Upper lobe of left lung (tissue), 6 donors: ENCODE measurements around the gene TPO. TPM values are rescaled to one million over a fixed set of nuclear protein-coding genes. Genes with fewer than 3 reads are reported as not detected.

Experiments used
- ATAC-seq, 2 donors: fragments of 200-7000 bp; cut with Tn5 transposase; one replicate each; pipeline ENCODE4 v1.9.1; 2022; ENCODE audit warnings: mild to moderate bottlenecking in 2 of 2, moderate library complexity in 2 of 2; ENCODE audit not compliant: low FRiP score in 2 of 2
- DNase-seq, 2 donors: peaks; one replicate each; pipeline ENCODE4 v3.0.0-alpha.2; 2019 to 2020
- H3K27ac ChIP-seq, 4 donors: fragments of 200-600 bp; sonication (generic); one replicate each; pipeline ENCODE4 v1.5.1; 2016 to 2019
- H3K27me3 ChIP-seq, 4 donors: fragments of 200-600 bp; sonication (generic); one replicate each; pipeline ENCODE4 v1.5.1; 2017 to 2019
- H3K36me3 ChIP-seq, 4 donors: fragments of 200-600 bp; sonication (generic); one replicate each; pipeline ENCODE4 v1.5.1; 2016 to 2019
- H3K4me1 ChIP-seq, 4 donors: fragments of 200-600 bp; sonication (generic); one replicate each; pipeline ENCODE4 v1.5.1; 2018 to 2019
- H3K4me3 ChIP-seq, 4 donors: fragments of 200-600 bp; sonication (generic); one replicate each; pipeline ENCODE4 v1.5.1; 2017 to 2019; ENCODE audit warnings: mild to moderate bottlenecking in 2 of 4, moderate library complexity in 1 of 4
- H3K9me3 ChIP-seq, 4 donors: fragments of 200-600 bp; sonication (generic); one replicate each; pipeline ENCODE4 v1.5.1; 2018 to 2019
- EP300 ChIP-seq, 4 donors: sonication (generic); formaldehyde crosslinking; IDR thresholded peaks; one replicate each; pipeline ENCODE4 v1.5.1; 2017; ENCODE audit warnings: antibody characterized with exemption in 4 of 4, control low read depth in 2 of 4
- POLR2A ChIP-seq, 4 donors: fragments of 450-650 bp; IDR thresholded peaks; one replicate each; pipeline ENCODE4 v1.5.1; 2016 to 2017; ENCODE audit warnings: antibody characterized with exemption in 4 of 4, mild to moderate bottlenecking in 2 of 4
- POLR2AphosphoS5 ChIP-seq, 2 donors: sonication (generic); formaldehyde crosslinking; IDR thresholded peaks; one replicate each; pipeline ENCODE4 v1.5.1; 2017; ENCODE audit warnings: antibody characterized with exemption in 2 of 2
- WGBS, 2 donors: methylation state at CpG; one replicate each; pipeline ENCODE4 v1.1.5; 2017 to 2018; 5-methylcytosine and 5-hydroxymethylcytosine counted together
- total RNA-seq, 6 donors: library from RNA; depleted of rRNA in 4 of 6; stranded (reverse); fragments of >200 nt in 4 of 6; gene quantifications; one replicate each; pipeline versions ENCODE4 v1.1.0 to v1.2.1, GENCODE V29; 2016 to 2021
- TF ChIP-seq, protein P1 (sequence below), 6 experiments: fragments of 450-650 bp in 4 of 6; fragments of 200-600 bp in 2 of 6; sonication (generic) in 2 of 6; IDR thresholded peaks; one replicate each; pipeline ENCODE4 v1.5.1; 2016 to 2019; ENCODE audit warnings: antibody characterized with exemption in 6 of 6
- donor health status: DM: no; HTN: no; CAD: no; lungs with moderate emphysema.
- donor health status: DM: no; HTN: yes; CAD: no; lungs with severe emphysema.

Gene TPO
- total RNA-seq, 6 donors from 2014 or later, result 0.06 to 0.39 TPM; not detected in 4

DNA sequence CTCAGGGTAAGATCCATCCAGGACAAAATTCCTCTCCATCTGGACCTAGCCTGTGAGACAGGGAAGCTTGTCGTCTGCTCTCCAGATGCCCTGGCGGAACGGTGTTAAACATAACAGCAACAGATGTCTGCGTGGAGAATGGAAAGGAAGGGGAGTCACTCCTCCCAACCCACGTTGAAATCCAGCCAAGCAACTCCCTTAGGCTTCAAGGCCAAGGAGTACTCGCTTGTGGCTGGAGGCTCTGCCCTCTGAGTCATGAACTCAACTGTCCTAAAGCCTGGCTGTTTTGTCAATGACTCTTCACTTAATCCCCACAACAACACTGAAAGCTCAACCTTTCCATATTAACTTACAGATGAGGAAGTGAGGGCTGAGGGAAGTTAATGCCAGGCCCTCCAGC is 42.2 kb downstream of the TPO start:
- Histone ChIP-seq H3K4me1 (no peaks in the 10 kb centered on the region), H3K27ac (no peak overlapping the region), H3K36me3 (no peaks in the 10 kb centered on the region), H3K27me3 (no peaks in the 10 kb centered on the region), H3K4me3 (no peak overlapping the region), H3K9me3 (no peaks in the 10 kb centered on the region)
- WGBS, 2 donors, result 56 to 60% methylated on average over 6 of the region's 6 CpGs
- TF ChIP-seq, protein P1, sequence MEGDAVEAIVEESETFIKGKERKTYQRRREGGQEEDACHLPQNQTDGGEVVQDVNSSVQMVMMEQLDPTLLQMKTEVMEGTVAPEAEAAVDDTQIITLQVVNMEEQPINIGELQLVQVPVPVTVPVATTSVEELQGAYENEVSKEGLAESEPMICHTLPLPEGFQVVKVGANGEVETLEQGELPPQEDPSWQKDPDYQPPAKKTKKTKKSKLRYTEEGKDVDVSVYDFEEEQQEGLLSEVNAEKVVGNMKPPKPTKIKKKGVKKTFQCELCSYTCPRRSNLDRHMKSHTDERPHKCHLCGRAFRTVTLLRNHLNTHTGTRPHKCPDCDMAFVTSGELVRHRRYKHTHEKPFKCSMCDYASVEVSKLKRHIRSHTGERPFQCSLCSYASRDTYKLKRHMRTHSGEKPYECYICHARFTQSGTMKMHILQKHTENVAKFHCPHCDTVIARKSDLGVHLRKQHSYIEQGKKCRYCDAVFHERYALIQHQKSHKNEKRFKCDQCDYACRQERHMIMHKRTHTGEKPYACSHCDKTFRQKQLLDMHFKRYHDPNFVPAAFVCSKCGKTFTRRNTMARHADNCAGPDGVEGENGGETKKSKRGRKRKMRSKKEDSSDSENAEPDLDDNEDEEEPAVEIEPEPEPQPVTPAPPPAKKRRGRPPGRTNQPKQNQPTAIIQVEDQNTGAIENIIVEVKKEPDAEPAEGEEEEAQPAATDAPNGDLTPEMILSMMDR (IDR thresholded peaks at IDR 0.05), result no peak
- TF ChIP-seq POLR2A (IDR thresholded peaks at IDR 0.05) (no peak), EP300 (IDR thresholded peaks at IDR 0.05) (no peak), POLR2AphosphoS5 (IDR thresholded peaks at IDR 0.05) (no peak)
- DNase-seq (no peak), ATAC-seq (peak in 1 of 2 donors; percentile 86)

DNA sequence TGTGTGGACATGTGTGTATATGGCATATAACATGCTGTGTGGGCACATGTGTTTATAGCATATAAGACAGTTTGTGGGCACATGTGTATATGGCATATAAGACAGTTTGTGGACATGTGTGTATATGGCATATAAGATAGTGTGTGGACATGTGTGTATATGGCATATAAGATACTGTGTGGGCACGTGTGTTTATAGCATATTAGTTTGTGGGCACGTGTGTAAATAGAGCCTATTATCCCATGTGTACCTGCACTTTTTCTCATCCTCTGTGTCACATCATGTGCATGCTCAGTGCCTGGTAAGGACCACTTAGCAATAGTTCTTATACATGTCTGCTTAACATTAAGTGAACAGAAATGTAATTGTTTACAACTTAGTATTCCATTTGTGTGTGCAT is 45.2 kb downstream of the TPO start:
- Histone ChIP-seq H3K36me3 (no peaks in the 10 kb centered on the region), H3K9me3 (no peaks in the 10 kb centered on the region), H3K4me1 (no peaks in the 10 kb centered on the region), H3K27me3 (no peaks in the 10 kb centered on the region), H3K27ac (no peak overlapping the region), H3K4me3 (no peak overlapping the region)
- ATAC-seq, result no peak
- WGBS, 2 donors, result 80 to 86% methylated on average over 2 of the region's 2 CpGs
- DNase-seq, result no peak
- TF ChIP-seq, protein P1 (IDR thresholded peaks at IDR 0.05), result no peak
- no peak for TF ChIP-seq EP300 (IDR thresholded peaks at IDR 0.05)
- TF ChIP-seq POLR2AphosphoS5 (IDR thresholded peaks at IDR 0.05), result no peak
- no peak for TF ChIP-seq POLR2A (IDR thresholded peaks at IDR 0.05)

DNA sequence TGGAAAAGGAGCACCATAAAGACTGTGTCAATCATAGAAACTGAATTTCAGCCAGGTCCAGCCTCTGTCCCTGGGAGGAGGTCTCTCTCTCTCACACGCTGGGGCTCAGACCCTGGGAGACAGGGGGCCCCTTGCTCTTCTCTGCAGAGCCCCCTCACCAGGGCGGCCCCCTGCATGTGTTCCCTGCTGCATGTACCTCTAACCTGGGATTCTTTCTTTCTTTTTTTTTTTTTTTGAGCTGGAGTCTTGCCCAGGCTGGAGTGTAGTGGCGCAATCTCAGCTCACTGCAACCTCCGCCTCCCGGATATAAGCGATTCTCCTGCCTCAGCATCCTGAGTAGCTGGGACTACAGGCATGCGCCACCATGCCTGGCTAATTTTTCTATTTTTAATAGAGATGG is 46.5 kb downstream of the TPO start:
- H3K4me3 ChIP-seq, result no peak overlapping the region
- ATAC-seq, result no peak
- H3K27me3 ChIP-seq, result no peaks in the 10 kb centered on the region
- TF ChIP-seq POLR2AphosphoS5 (IDR thresholded peaks at IDR 0.05) (no peak), EP300 (IDR thresholded peaks at IDR 0.05) (no peak), POLR2A (IDR thresholded peaks at IDR 0.05) (no peak)
- TF ChIP-seq, protein P1 (IDR thresholded peaks at IDR 0.05), result no peak
- H3K4me1 ChIP-seq, result no peaks in the 10 kb centered on the region
- no peak overlapping the region for H3K27ac ChIP-seq
- 35% methylated on average over 7 of the region's 7 CpGs for WGBS, 2 donors
- no peaks in the 10 kb centered on the region for H3K9me3 ChIP-seq
- DNase-seq, result no peak
- H3K36me3 ChIP-seq, result no peaks in the 10 kb centered on the region

DNA sequence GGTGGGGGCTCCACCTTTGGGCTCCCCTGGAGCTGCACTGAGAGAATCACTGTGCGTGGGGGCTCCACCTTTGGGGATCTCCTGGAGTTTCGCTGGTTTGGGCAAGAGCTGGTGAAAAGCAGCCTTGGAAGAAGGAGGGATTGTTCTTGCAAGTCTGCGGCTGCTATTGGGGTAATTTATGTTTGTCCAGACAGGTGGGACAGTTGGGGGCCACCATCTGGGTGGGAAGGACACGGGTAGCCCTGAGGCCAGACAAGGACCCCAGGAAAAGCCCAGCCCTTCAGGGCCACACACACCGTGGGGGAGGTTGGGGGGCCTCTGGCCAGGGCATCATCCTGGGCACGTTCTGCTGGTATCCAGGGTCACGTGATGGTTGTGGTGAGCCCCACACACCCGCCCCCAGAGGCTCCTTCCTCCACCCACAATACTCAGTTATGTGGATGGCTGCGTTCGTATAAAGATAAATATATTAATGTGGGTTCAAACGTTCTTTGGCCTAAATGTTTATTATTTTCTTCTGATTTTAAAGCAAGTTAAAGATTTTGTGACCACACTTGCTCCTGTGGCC is 47.7 kb downstream of the TPO start:
- H3K27me3 ChIP-seq, result no peaks in the 10 kb centered on the region
- H3K4me3 ChIP-seq, result no peak overlapping the region
- no peak for TF ChIP-seq EP300 (IDR thresholded peaks at IDR 0.05)
- TF ChIP-seq, protein P1 (IDR thresholded peaks at IDR 0.05), result no peak
- TF ChIP-seq POLR2AphosphoS5 (IDR thresholded peaks at IDR 0.05), result no peak
- TF ChIP-seq POLR2A (IDR thresholded peaks at IDR 0.05), result no peak
- no peak overlapping the region for H3K27ac ChIP-seq
- H3K9me3 ChIP-seq, result no peaks in the 10 kb centered on the region
- ATAC-seq (peak in 1 of 2 donors; percentile 17), DNase-seq (no peak)
- 70 to 71% methylated on average over 11 of the region's 11 CpGs for WGBS, 2 donors
- H3K4me1 ChIP-seq, result no peaks in the 10 kb centered on the region
- no peaks in the 10 kb centered on the region for H3K36me3 ChIP-seq
